Measurements from ENCODE around the gene TUBA1C.
A peak's percentile ranks its signal among the peaks of the same experiment; 100 is the strongest.

DNA sequence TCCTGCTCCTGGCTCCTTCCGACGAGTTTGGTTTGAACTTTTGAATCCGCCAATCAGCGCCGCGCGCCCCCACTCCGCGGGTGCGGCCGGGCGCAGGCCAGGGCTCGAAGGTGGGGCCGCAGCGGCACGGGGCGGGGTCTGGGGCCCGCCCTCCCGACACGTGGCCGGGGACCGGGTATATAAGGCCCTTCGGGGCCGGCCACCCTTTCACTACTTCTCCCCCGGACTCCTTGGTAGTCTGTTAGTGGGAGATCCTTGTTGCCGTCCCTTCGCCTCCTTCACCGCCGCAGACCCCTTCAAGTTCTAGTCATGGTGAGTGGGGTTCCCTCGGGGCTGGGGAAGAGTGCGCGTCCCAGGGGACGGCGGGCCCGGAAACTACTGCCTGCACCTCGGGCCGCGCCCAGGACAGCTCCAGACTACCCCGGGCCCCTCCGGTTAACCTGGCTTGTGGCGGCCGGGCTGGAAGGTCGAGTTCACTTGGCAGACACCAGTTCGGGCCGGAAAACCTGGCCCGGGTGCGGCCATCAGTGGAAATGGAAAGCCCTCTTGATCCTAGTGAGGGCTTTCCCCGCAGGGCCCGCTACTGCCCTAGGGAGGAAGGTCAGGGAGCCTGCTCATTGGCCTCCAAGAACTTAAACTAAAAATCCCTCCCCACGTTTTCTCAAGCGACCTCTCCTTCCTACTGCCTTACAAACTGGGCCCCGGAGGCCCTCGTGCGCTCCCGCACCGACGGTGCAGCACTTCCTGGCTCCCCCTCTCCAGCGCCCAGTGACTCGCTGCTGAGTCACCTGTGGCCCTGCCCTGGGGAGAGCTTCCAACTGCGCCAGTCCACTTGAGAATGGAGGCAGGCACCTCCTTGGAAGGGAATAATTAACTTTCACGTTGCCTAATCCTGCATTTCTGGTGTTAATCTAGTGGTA is at the start of gene TUBA1C:
- peak; percentile 99 for TF ChIP-seq POLR2AphosphoS5 (IDR thresholded peaks at IDR 0.05; ENCODE audit: low read depth, low read length)
- TF ChIP-seq TAF1 (IDR thresholded peaks at IDR 0.05; ENCODE audit: low read depth, low read length), result peak; percentile 96
- TF ChIP-seq POLR2A (IDR thresholded peaks at IDR 0.05; ENCODE audit: low read depth, low read length), result peak; percentile 99
- TF ChIP-seq PAX5 (IDR thresholded peaks at IDR 0.05; ENCODE audit: insufficient read depth, low read length, severe bottlenecking), result no peak
- TF ChIP-seq SPI1 (IDR thresholded peaks at IDR 0.05; ENCODE audit: low read depth, low read length), result peak; percentile 39; the same call in 1 of the 2 replicates
- TF ChIP-seq POU2F2 (IDR thresholded peaks at IDR 0.05; ENCODE audit: low read depth, low read length), result peak; percentile 87

Measured in GM12891 (cell line).